Fibroblast of lung (primary cell): ENCODE measurements around the gene CLTB.

Experiments
- EZH2 ChIP-seq: IDR thresholded peaks from 2 replicates; pipeline ENCODE4 v1.5.1; 2012; ENCODE audit warnings: low read length, control low read depth, mild to moderate bottlenecking; ENCODE audit errors: missing control alignments
- TF ChIP-seq, protein P1 (sequence below), 2 donors: IDR thresholded peaks in 1 of 2; conservative IDR thresholded peaks in 1 of 2; 1 replicate in 1 of 2; 2 replicates in 1 of 2; pipeline ENCODE4 v1.5.1; 2011 to 2012; ENCODE audit warnings: low read length in 2 of 2, control low read depth in 1 of 2, inconsistent platforms in 1 of 2, low read depth in 1 of 2, mild to moderate bottlenecking in 1 of 2

DNA sequence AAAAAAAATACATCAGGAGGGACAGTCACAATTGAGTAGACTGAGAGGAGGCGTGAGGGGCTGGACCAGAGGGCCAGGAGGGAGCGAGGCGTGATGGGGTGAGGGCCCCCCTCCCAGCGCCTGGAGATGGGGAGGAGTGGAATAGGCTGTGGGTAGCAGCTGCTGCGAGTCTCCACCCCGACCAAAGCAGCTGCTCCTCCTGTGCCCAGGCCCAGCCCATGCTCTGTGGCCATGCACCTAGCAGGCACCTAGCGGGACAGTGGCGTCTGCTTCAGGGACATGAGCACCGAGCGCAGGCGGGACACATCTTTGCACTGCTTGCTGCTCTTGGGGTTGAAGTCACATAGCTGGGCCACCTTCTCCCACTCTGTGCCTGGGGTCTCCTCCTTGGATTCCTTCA is 23.8 kb downstream of the CLTB start:
- TF ChIP-seq, protein P1, sequence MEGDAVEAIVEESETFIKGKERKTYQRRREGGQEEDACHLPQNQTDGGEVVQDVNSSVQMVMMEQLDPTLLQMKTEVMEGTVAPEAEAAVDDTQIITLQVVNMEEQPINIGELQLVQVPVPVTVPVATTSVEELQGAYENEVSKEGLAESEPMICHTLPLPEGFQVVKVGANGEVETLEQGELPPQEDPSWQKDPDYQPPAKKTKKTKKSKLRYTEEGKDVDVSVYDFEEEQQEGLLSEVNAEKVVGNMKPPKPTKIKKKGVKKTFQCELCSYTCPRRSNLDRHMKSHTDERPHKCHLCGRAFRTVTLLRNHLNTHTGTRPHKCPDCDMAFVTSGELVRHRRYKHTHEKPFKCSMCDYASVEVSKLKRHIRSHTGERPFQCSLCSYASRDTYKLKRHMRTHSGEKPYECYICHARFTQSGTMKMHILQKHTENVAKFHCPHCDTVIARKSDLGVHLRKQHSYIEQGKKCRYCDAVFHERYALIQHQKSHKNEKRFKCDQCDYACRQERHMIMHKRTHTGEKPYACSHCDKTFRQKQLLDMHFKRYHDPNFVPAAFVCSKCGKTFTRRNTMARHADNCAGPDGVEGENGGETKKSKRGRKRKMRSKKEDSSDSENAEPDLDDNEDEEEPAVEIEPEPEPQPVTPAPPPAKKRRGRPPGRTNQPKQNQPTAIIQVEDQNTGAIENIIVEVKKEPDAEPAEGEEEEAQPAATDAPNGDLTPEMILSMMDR (conservative IDR thresholded peaks at IDR 0.05 in 1 of 2, IDR thresholded peaks at IDR 0.05 in 1 of 2; ENCODE audit: low read depth in 1 of 2, low read length in 2 of 2), result no peak
- TF ChIP-seq EZH2, result no peak
